GM12874 (cell line): ENCODE results near the gene TANC1.

ENCODE experiments used
- TF ChIP-seq, protein P1 (sequence below): IDR thresholded peaks from 2 replicates; pipeline ENCODE4 v1.5.1; 2011; ENCODE audit warnings: low read depth, mild to moderate bottlenecking, control low read depth, low read length, moderate library complexity; ENCODE audit not compliant: insufficient read depth

The TANC1 gene

DNA sequence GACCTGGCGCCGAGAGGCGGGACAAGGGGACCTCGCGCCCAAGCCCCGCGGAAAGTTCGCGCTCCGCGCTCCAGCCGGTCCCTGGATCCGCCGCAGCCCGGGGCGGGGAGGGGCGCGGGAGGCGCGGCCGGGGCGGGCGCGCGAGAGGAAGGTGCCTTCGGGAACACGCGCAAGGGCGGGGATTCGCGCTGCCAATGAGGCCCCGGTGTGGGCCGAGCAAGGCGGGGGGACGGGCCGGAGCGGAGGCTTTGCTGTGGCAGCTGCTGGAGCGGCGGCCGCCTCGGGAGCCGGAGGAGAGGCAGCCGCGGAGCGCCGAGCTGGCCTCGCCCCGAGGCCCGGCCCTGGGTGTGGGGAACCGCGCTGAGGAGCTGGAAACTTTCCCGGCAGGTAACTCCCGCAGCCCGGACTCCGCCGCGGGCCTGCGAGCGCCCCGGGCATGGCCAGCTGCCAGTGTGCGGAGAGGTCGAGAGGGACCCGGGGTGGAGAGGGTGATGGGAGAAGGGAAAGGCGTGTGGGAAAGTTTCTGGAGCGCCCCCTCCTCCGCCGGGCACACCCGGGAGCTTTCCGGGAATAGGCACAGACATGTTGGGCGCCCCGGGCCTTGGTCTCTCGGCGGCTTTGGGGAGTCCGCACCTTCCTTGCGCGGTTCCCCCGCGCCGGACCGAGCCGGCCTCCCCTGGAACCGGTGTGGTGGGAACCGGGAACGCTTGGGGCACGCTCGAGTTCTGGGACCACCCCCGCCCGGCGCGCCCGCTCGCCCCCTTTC lies at the start of gene TANC1:
Gene TANC1 (plus strand): TSS at position 245 of the 766 bp plus-strand sequence. CDS start 97,271 bp downstream, outside the sequence.
- TF ChIP-seq, protein P1, sequence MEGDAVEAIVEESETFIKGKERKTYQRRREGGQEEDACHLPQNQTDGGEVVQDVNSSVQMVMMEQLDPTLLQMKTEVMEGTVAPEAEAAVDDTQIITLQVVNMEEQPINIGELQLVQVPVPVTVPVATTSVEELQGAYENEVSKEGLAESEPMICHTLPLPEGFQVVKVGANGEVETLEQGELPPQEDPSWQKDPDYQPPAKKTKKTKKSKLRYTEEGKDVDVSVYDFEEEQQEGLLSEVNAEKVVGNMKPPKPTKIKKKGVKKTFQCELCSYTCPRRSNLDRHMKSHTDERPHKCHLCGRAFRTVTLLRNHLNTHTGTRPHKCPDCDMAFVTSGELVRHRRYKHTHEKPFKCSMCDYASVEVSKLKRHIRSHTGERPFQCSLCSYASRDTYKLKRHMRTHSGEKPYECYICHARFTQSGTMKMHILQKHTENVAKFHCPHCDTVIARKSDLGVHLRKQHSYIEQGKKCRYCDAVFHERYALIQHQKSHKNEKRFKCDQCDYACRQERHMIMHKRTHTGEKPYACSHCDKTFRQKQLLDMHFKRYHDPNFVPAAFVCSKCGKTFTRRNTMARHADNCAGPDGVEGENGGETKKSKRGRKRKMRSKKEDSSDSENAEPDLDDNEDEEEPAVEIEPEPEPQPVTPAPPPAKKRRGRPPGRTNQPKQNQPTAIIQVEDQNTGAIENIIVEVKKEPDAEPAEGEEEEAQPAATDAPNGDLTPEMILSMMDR: no peak

DNA sequence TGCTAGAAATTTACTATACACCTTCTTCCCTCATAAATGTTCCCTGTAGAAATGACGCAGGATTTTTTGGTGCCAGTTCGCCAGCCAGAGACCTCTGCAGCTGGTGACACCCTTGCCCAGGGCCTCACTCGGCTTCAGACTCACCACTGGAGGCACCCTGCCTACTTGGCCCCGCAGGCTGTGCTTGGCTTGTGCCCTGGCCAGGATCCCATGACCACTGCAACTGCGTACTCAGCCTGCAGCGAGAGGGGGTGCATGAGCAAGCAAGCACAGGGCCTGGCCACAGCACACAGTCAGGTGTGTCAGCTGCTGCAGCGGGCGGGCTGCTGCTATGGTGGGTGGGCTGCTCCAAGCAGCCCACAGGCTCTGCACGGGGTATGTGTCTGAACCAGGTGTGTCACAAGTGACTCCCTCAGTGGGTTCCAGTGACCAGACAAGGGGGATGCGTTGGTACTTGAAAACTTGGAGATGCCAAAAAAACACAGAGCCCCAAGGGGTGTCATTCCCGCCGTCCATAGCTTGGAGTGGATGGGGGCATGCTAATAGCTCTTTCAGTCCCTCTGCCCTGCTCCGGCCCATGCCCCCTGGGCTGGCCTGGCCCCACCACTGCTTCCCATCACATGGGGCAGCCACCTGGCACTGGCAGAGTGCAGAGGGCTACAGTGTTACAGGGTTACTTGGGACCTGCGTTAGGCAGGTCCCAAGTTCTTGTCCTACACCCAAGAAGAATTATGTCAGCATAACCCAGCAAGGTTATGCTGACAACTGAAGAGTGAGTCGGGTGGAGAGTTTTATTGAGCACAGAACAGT lies 46.6 kb upstream of the TANC1 start:
- TF ChIP-seq, protein P1: no peak

DNA sequence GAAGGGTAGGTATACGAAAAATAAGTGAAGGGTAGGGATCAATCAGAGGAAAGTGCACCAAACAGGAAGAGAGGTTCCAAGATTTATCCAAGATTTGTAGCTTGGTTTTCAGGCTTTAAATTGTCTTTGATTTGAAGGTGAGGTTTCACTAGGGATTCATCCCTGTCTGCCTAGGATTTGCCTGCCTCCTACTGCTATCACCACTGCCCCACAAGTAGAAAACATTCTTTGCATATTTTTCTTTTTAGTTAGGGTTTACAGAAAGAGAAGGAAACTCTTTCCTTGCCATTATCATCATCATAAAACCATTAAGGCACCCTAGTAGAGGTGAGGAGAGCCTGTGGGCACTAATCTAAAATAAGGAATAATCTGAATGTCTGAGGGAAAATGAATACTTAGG lies 45.8 kb upstream of the TANC1 start:
- TF ChIP-seq, protein P1: no peak

DNA sequence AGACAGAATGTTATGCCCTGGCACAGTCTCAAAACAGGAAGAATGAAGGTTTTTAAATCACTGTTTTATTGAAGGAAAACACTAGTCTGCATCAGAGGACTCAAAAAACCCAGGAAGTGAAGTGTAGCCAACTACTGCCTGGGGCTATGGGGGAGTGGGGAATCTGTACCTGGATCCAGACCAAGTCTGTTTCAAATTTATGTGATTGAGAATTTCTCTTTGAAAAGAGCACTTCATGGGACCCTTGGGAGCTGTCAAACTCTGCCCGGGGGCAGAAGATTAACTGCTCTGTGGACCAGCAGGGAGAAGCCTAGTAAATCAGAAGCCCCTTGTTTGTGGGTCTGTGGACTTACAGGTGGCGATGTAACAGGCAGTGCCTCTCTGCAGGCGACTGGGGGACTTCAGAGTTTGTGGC lies 45.3 kb upstream of the TANC1 start:
- TF ChIP-seq, protein P1: no peak

DNA sequence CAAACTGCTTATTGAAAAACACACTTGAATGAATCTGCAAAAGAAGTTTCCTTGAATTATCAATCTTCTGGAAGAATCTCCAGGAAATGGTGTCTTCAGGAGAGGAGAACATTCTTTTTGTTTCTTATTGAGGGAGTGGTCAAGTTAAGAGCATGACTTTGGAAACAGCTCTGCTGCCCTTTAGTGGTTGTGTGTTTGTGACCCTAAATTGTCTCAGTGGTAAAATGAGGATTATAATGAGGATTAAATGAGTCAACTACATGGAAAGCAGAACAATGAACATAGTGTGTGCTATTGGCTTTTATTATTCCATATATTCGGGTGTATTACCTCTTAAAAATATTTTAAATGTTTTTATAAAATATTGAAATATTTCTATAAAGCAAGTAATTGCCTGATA lies 44.8 kb upstream of the TANC1 start:
- TF ChIP-seq, protein P1: no peak

DNA sequence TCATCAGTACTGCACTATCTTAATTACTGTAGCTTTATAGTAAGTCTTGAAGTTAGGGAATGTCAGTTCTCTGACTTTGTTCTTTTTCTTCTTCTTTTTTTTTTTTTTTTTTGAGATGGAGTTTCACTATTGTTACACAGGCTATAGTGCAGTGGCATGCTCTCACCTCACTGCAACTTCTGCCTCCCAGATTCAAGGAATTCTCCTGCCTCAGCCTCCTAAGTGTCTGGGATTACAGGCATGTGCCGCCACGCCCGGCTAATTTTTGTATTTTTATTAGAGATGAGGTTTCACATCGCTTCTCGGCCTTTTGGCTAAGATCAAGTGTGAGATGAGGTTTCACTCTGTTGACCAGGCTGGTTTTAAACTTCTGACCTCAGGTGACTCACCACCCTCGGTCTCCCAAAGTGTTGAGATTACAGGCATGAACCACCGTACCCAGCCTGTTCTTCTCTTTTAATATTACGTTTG lies 41.9 kb upstream of the TANC1 start:
- TF ChIP-seq, protein P1: no peak

DNA sequence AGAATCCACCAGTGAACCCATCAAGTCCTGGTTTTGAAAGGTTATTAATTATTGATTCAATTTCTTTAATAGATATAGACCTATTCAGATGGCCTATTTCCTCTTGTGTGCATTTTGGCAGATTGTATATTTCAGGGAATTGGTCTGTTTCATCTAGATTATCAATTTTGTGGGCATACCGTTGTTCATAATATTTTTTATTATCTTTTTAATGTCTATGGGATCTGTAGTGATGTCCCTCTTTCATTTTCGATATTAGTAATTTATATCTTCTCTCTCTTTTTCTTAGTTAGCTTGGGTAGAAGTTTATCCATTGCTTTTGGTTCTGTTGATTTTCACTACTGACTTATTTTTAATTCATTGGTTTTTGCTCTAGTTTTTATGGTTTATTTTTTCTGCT lies 39.9 kb upstream of the TANC1 start:
- TF ChIP-seq, protein P1: no peak
